HS-27A (cell line): Measurements from ENCODE around the gene PANK1.

Experiments used
- DNase-seq: peaks from one replicate; pipeline ENCODE4 v3.0.0-alpha.2; 2012; ENCODE audit warnings: low read depth, missing footprints

Gene PANK1

GRCh38 chr10:89535171-89536012 is 109.7 kb downstream of the PANK1 start, which contains the start of gene SLC16A12:
Gene SLC16A12 (minus strand): TSS chr10:89535594. CDS start chr10:89462578, 73,016 bp downstream.
- DNase-seq: no peak

- no peak for DNase-seq
Observed at GRCh38 chr10:89534826-89535166, 110.2 kb downstream of the PANK1 start.
